H1 (cell line): ENCODE measurements around the gene KIF22. TPM values are rescaled to one million over a fixed set of nuclear protein-coding genes. Genes with fewer than 3 reads are reported as not detected.

ENCODE experiments used
- CBX5 ChIP-seq: fragments of 300-800, 300-1000 bp; sonication (generic); IDR thresholded peaks from 2 replicates; pipeline ENCODE4 v1.7.1; 2016; ENCODE audit warnings: antibody characterized with exemption, low read length, low read depth
- CBX8 ChIP-seq: fragments of 300-800, 300-1000 bp; sonication (generic); IDR thresholded peaks from 2 replicates; pipeline ENCODE4 v1.7.1; 2016; ENCODE audit warnings: low read depth, low read length, borderline replicate concordance
- CREB1 ChIP-seq: IDR thresholded peaks from 2 replicates; pipeline ENCODE4 v1.6.1; 2012; ENCODE audit warnings: inconsistent platforms
- HDAC6 ChIP-seq: IDR thresholded peaks from one replicate; pipeline ENCODE4 v1.7.1; 2012; ENCODE audit warnings: low read depth, mild to moderate bottlenecking, inconsistent platforms, low read length, moderate library complexity
- KDM1A ChIP-seq: fragments of 200-600, 300-600 bp; sonication (generic); IDR thresholded peaks from 2 replicates; pipeline ENCODE4 v1.7.1; 2016; ENCODE audit warnings: mild to moderate bottlenecking, low read length, borderline replicate concordance
- KDM5A ChIP-seq: fragments of 200-600 bp; IDR thresholded peaks from 2 replicates; pipeline ENCODE4 v1.7.1; 2012; ENCODE audit warnings: mild to moderate bottlenecking, low read length, inconsistent platforms, mixed read lengths
- POLR2A ChIP-seq, 2 experiments: IDR thresholded peaks; 1 replicate in 1 of 2; 2 replicates in 1 of 2; pipeline ENCODE4 v1.6.1; 2011; ENCODE audit warnings: low read depth in 2 of 2, low read length in 2 of 2, mild to moderate bottlenecking in 2 of 2; ENCODE audit errors: control extremely low read depth in 1 of 2
- RNF2 ChIP-seq: fragments of 200-900, 300-1000 bp; sonication (generic); IDR thresholded peaks from 2 replicates; pipeline ENCODE4 v1.7.1; 2016; ENCODE audit warnings: borderline replicate concordance, low read depth, mild to moderate bottlenecking, antibody characterized with exemption, low read length; ENCODE audit not compliant: poor library complexity, severe bottlenecking; ENCODE audit errors: missing control alignments
- SIRT6 ChIP-seq: IDR thresholded peaks from one replicate; pipeline ENCODE4 v1.7.1; 2012; ENCODE audit warnings: low read length, inconsistent platforms
- SP2 ChIP-seq: IDR thresholded peaks from 2 replicates; pipeline ENCODE4 v1.6.1; 2012; ENCODE audit warnings: mild to moderate bottlenecking, low read length, inconsistent platforms
- SUZ12 ChIP-seq: fragments of 200-600 bp; sonication (generic); IDR thresholded peaks from 2 replicates; pipeline ENCODE4 v1.6.1; 2012; ENCODE audit warnings: mild to moderate bottlenecking, inconsistent platforms, low read length, moderate library complexity, mixed read lengths
- polyA plus RNA-seq, 7 experiments: library from polyadenylated mRNA; depleted of rRNA in 3 of 7; stranded (reverse) in 5 of 7; unstranded in 2 of 7; fragments of >200 nt in 5 of 7; fragments of 200-250 nt in 2 of 7; gene quantifications; 1 replicate in 5 of 7; 2 replicates in 1 of 7; 4 replicates in 1 of 7; pipeline versions ENCODE4 v1.2.1 to v1.2.3, GENCODE V29; 2011 to 2013; ENCODE audit warnings: missing spikeins in 2 of 7, mixed read lengths in 2 of 7
- total RNA-seq: library from RNA; stranded (reverse); fragmentation: NEBNext Ultra II Directional; extraction: Animal tissue kit (Norgen Biotek cat#: 25700); gene quantifications from 2 replicates; pipeline ENCODE4 v1.2.1, GENCODE V29; 2021
- TF ChIP-seq, protein P1 (sequence below): fragments of 300-600 bp; sonication (generic); IDR thresholded peaks from 2 replicates; pipeline ENCODE4 v1.7.1; 2012; ENCODE audit warnings: low read length, moderate library complexity, mild to moderate bottlenecking, inconsistent platforms; ENCODE audit not compliant: insufficient replicate concordance

The KIF22 gene
- total and polyA plus RNA-seq, 2 of the 8 experiments (the other 6 are each of a cell fraction or from before 2014, with no cell fraction given) = 139 to 142 TPM

DNA sequence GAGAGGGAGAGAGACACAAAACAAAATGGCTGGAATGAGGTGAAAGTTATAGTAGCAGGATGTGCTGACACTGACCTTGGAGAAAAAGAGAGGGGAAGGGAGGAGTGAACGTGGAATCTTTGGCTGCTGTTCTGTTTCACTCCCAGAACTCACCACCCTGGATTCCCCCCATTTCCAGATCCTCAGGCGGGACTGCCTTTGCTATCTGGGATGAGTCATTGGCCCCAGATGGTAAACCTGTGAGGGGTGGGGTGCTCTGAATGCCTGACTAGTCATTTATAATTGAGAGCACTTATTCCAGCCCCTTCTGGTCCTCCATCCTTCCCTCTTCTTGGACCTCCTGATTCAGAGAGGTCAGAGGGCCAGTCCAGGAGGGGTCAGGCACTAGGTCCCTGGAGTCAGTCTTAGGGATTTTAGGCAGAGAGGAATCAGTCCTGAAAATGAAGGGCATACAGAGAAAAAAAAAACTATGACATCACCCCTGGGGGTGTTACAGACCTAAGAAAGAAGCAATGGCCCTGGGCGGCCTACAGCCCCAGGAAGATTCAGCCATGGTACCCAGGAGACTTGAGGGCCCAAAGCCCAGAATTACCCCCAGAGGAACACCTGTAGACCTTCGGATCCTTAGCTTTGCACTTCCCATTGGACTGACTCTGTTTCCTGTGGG, 14.7 kb upstream of the KIF22 start (continued):
- TF ChIP-seq, protein P1, sequence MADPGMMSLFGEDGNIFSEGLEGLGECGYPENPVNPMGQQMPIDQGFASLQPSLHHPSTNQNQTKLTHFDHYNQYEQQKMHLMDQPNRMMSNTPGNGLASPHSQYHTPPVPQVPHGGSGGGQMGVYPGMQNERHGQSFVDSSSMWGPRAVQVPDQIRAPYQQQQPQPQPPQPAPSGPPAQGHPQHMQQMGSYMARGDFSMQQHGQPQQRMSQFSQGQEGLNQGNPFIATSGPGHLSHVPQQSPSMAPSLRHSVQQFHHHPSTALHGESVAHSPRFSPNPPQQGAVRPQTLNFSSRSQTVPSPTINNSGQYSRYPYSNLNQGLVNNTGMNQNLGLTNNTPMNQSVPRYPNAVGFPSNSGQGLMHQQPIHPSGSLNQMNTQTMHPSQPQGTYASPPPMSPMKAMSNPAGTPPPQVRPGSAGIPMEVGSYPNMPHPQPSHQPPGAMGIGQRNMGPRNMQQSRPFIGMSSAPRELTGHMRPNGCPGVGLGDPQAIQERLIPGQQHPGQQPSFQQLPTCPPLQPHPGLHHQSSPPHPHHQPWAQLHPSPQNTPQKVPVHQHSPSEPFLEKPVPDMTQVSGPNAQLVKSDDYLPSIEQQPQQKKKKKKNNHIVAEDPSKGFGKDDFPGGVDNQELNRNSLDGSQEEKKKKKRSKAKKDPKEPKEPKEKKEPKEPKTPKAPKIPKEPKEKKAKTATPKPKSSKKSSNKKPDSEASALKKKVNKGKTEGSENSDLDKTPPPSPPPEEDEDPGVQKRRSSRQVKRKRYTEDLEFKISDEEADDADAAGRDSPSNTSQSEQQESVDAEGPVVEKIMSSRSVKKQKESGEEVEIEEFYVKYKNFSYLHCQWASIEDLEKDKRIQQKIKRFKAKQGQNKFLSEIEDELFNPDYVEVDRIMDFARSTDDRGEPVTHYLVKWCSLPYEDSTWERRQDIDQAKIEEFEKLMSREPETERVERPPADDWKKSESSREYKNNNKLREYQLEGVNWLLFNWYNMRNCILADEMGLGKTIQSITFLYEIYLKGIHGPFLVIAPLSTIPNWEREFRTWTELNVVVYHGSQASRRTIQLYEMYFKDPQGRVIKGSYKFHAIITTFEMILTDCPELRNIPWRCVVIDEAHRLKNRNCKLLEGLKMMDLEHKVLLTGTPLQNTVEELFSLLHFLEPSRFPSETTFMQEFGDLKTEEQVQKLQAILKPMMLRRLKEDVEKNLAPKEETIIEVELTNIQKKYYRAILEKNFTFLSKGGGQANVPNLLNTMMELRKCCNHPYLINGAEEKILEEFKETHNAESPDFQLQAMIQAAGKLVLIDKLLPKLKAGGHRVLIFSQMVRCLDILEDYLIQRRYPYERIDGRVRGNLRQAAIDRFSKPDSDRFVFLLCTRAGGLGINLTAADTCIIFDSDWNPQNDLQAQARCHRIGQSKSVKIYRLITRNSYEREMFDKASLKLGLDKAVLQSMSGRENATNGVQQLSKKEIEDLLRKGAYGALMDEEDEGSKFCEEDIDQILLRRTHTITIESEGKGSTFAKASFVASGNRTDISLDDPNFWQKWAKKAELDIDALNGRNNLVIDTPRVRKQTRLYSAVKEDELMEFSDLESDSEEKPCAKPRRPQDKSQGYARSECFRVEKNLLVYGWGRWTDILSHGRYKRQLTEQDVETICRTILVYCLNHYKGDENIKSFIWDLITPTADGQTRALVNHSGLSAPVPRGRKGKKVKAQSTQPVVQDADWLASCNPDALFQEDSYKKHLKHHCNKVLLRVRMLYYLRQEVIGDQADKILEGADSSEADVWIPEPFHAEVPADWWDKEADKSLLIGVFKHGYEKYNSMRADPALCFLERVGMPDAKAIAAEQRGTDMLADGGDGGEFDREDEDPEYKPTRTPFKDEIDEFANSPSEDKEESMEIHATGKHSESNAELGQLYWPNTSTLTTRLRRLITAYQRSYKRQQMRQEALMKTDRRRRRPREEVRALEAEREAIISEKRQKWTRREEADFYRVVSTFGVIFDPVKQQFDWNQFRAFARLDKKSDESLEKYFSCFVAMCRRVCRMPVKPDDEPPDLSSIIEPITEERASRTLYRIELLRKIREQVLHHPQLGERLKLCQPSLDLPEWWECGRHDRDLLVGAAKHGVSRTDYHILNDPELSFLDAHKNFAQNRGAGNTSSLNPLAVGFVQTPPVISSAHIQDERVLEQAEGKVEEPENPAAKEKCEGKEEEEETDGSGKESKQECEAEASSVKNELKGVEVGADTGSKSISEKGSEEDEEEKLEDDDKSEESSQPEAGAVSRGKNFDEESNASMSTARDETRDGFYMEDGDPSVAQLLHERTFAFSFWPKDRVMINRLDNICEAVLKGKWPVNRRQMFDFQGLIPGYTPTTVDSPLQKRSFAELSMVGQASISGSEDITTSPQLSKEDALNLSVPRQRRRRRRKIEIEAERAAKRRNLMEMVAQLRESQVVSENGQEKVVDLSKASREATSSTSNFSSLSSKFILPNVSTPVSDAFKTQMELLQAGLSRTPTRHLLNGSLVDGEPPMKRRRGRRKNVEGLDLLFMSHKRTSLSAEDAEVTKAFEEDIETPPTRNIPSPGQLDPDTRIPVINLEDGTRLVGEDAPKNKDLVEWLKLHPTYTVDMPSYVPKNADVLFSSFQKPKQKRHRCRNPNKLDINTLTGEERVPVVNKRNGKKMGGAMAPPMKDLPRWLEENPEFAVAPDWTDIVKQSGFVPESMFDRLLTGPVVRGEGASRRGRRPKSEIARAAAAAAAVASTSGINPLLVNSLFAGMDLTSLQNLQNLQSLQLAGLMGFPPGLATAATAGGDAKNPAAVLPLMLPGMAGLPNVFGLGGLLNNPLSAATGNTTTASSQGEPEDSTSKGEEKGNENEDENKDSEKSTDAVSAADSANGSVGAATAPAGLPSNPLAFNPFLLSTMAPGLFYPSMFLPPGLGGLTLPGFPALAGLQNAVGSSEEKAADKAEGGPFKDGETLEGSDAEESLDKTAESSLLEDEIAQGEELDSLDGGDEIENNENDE = no peak
- no peak for TF ChIP-seq SP2
- no peak for TF ChIP-seq KDM5A
- no peak for TF ChIP-seq CBX8
- no peak for TF ChIP-seq HDAC6
- no peak for TF ChIP-seq POLR2A (IDR thresholded peaks at IDR 0.05; ENCODE audit: control extremely low read depth in 1 of 2, low read depth in 2 of 2, low read length in 2 of 2)
- no peak for TF ChIP-seq RNF2
- no peak for TF ChIP-seq CREB1
- no peak for TF ChIP-seq KDM1A
- TF ChIP-seq CBX5 = no peak
- TF ChIP-seq SIRT6 = no peak
- no peak for TF ChIP-seq SUZ12
